MCF 10A (cell line): ENCODE measurements around the gene CRYM. TPM values are rescaled to one million over a fixed set of nuclear protein-coding genes. Genes with fewer than 3 reads are reported as not detected.

Experiments
- BruUV-seq: library from RNA; stranded (reverse); fragments of 400-500 nt; replicated peaks from 2 replicates; lab custom pipeline; 2021; lab: Mats Ljungman, UMichigan
- CTCF ChIA-PET: fragments of 300-600 bp; sonication (Branson Sonifier 250); formaldehyde crosslinking; extraction: SDS; loops from one replicate; lab custom pipeline; 2021; ENCODE audit warnings: antibody characterized with exemption, inconsistent platforms; lab: Yijun Ruan, JAX
- POLR2A ChIA-PET: fragments of 300-600, 350-650 bp; sonication (Branson Sonifier 250); formaldehyde crosslinking; extraction: SDS; loops from one replicate; lab custom pipeline; 2020; ENCODE audit warnings: antibody characterized with exemption, inconsistent platforms; lab: Yijun Ruan, JAX
- DNase-seq: peaks from one replicate; pipeline ENCODE4 v3.0.0-alpha.2; 2018; ENCODE audit not compliant: unreplicated experiment
- H3K27ac Mint-ChIP-seq: one replicate; pipeline ENCODE4 v1.8.0; 2022; ENCODE audit warnings: mild to moderate bottlenecking, low read depth, mixed read lengths; ENCODE audit not compliant: unreplicated experiment
- H3K27me3 Mint-ChIP-seq: one replicate; pipeline ENCODE4 v1.8.0; 2022; ENCODE audit warnings: mixed read lengths; ENCODE audit not compliant: insufficient read depth, unreplicated experiment
- H3K36me3 Mint-ChIP-seq: one replicate; pipeline ENCODE4 v1.8.0; 2022; ENCODE audit warnings: mild to moderate bottlenecking, moderate library complexity, mixed read lengths; ENCODE audit not compliant: insufficient read depth, unreplicated experiment
- H3K4me1 Mint-ChIP-seq: one replicate; pipeline ENCODE4 v1.8.0; 2022; ENCODE audit warnings: mixed read lengths; ENCODE audit not compliant: insufficient read depth, unreplicated experiment
- H3K4me3 Mint-ChIP-seq: one replicate; pipeline ENCODE4 v1.8.0; 2022; ENCODE audit warnings: mild to moderate bottlenecking, moderate library complexity, mixed read lengths; ENCODE audit not compliant: unreplicated experiment
- H3K9me3 Mint-ChIP-seq: one replicate; pipeline ENCODE4 v1.8.0; 2022; ENCODE audit warnings: mixed read lengths; ENCODE audit not compliant: unreplicated experiment
- intact Hi-C: fragments of 100-400 bp; cut with micrococcal nuclease; formaldehyde crosslinking; loops from 2 replicates; pipeline ENCODE4 v1.14.1; 2022
- total RNA-seq: library from RNA; stranded (reverse); gene quantifications from 2 replicates; pipeline ENCODE4 v1.2.3, GENCODE V29; 2022
- TF ChIP-seq, protein P1 (sequence below): fragments of 200-600 bp; IDR thresholded peaks from one replicate; pipeline ENCODE4 v1.8.0; 2022; ENCODE audit warnings: antibody characterized with exemption, mild to moderate bottlenecking; ENCODE audit not compliant: unreplicated experiment

Gene CRYM
- total RNA-seq, 1 experiment from 2014 or later = 1.6 TPM

- no peaks in the 10 kb centered on the region for H3K9me3 Mint-ChIP-seq
- no peak overlapping the region for H3K27ac Mint-ChIP-seq
- intact Hi-C loops = no loop called here
These were observed 13.5 kb downstream of the CRYM start for GRCh38 chr16:21264571-21265036.

GRCh38 chr16:21263640-21264570 is 14.2 kb downstream of the CRYM start:
- TF ChIP-seq, protein P1, sequence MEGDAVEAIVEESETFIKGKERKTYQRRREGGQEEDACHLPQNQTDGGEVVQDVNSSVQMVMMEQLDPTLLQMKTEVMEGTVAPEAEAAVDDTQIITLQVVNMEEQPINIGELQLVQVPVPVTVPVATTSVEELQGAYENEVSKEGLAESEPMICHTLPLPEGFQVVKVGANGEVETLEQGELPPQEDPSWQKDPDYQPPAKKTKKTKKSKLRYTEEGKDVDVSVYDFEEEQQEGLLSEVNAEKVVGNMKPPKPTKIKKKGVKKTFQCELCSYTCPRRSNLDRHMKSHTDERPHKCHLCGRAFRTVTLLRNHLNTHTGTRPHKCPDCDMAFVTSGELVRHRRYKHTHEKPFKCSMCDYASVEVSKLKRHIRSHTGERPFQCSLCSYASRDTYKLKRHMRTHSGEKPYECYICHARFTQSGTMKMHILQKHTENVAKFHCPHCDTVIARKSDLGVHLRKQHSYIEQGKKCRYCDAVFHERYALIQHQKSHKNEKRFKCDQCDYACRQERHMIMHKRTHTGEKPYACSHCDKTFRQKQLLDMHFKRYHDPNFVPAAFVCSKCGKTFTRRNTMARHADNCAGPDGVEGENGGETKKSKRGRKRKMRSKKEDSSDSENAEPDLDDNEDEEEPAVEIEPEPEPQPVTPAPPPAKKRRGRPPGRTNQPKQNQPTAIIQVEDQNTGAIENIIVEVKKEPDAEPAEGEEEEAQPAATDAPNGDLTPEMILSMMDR = no peak
- Mint-ChIP-seq H3K27me3 (peaks cover 7% of the 10 kb centered on the region), H3K36me3 (no peaks in the 10 kb centered on the region), H3K9me3 (no peaks in the 10 kb centered on the region), H3K4me3 (no peak overlapping the region), H3K27ac (no peak overlapping the region), H3K4me1 (peaks cover 6% of the 10 kb centered on the region)
- no peak for DNase-seq
- ChIA-PET POLR2A (no interaction called here), CTCF (interaction anchor here (3.8 kb wide), 1 partner anchor 15 kb away, joined by 23 read pairs; the partner anchor contains the start of gene CRYM)
- BruUV-seq = no TSS peak
- intact Hi-C loops = no loop called here

More at GRCh38 chr16:21264571-21265036, 13.5 kb downstream of the CRYM start:
- Mint-ChIP-seq H3K36me3 (no peaks in the 10 kb centered on the region), H3K27me3 (peaks cover 7% of the 10 kb centered on the region), H3K4me1 (peaks cover 6% of the 10 kb centered on the region), H3K4me3 (no peak overlapping the region)
- no TSS peak for BruUV-seq
- CTCF ChIA-PET = interaction anchor here (3.8 kb wide), 1 partner anchor 14 kb away, joined by 23 read pairs; the partner anchor contains the start of gene CRYM
- POLR2A ChIA-PET = no interaction called here
- no peak for DNase-seq
- TF ChIP-seq, protein P1 = no peak

DNA sequence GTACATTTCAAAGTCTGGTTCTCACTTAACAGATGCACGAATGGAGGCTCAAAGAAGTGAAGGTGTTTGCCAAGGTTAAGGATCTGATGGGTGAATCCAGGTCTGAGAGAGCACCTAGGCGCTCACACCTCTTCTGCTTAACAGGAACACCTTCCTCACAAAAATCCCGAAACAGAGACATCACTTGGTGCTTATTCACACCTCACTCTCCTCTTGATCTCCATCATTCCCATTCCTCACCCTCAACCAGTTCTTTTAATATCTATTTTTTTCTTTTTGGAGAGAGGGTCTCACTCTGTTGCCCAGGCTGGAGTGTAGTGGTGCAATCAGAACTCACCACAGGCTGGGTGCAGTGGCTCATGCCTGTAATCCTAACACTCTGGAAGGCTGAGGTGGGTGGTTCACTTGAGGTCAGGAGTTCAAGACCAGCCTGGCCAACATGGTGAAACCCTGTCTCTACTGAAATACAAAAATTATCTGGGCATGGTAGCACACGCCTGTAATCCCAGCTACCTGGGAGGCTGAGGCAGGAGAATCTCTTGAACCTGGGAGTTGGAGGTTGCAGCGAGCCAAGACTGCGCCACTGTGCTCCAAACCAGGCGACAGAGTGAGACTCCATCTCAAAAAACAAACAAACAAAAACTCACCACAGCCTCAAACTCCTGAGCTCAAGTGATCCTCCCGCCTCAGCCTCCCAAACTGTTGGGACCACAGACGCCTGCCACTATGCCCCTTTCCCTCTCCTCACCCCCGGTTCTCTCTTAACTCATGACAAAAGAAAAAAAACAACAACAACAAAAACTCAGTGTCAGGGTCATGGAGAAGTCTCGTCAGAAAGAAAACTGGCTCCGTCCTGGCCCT is 15.1 kb downstream of the CRYM start:
- no peaks in the 10 kb centered on the region for H3K9me3 Mint-ChIP-seq
- TF ChIP-seq, protein P1 = no peak
- H3K36me3 Mint-ChIP-seq = no peaks in the 10 kb centered on the region
- ChIA-PET CTCF (interaction anchor here (3.8 kb wide), 1 partner anchor 15 kb away, joined by 23 read pairs; the partner anchor contains the start of gene CRYM), POLR2A (no interaction called here)
- H3K4me3 Mint-ChIP-seq = no peak overlapping the region
- intact Hi-C loops = no loop called here
- peaks cover 7% of the 10 kb centered on the region for H3K27me3 Mint-ChIP-seq
- BruUV-seq = no TSS peak
- H3K27ac Mint-ChIP-seq = no peak overlapping the region
- no peak for DNase-seq
- peaks cover 6% of the 10 kb centered on the region for H3K4me1 Mint-ChIP-seq
